ENCODE measurements around the gene UROC1.
A peak's percentile ranks its signal among the peaks of the same experiment; 100 is the strongest.

The UROC1 gene

GRCh38 chr3:126502656-126503055, 14.9 kb downstream of the UROC1 start:
- Mint-ChIP-seq H3K36me3 (ENCODE audit: low read depth) (no peaks in the 10 kb centered on the region), H3K27me3 (ENCODE audit: low read depth) (no peaks in the 10 kb centered on the region), H3K9me3 (no peaks in the 10 kb centered on the region), H3K4me1 (ENCODE audit: low read depth) (no peaks in the 10 kb centered on the region), H3K4me3 (no peak overlapping the region), H3K27ac (no peak overlapping the region)

GRCh38 chr3:126501736-126502135, 15.8 kb downstream of the UROC1 start:
- no peaks in the 10 kb centered on the region for H3K27me3 Mint-ChIP-seq (ENCODE audit: low read depth)
- peaks cover 5% of the 10 kb centered on the region for H3K4me1 Mint-ChIP-seq (ENCODE audit: low read depth)
- no peaks in the 10 kb centered on the region for H3K9me3 Mint-ChIP-seq
- no peak overlapping the region for H3K27ac Mint-ChIP-seq
- no peak overlapping the region for H3K4me3 Mint-ChIP-seq
- no peaks in the 10 kb centered on the region for H3K36me3 Mint-ChIP-seq (ENCODE audit: low read depth)

DNA sequence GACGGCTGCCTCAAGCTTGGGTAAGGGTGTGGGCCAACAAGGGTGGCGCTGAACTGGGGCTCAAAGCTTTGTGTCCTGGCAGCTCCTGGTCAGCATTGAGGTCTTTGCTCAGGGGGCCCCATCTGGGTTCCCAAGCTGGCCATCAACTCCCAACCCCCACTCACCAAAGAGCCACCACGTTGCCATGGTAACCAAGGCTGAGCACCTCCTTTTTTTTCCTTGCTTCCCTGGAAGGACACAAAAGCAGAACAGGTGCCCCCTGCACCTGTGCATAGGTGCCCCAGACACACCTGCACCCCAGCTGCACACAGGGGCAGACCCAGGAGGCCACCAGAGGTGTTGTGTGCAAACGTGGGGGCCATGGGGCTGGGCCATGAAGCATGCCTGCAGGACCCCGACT, 16.5 kb downstream of the UROC1 start:
- no peak overlapping the region for H3K4me3 Mint-ChIP-seq
- no peaks in the 10 kb centered on the region for H3K27me3 Mint-ChIP-seq (ENCODE audit: low read depth)
- peaks cover 5% of the 10 kb centered on the region for H3K4me1 Mint-ChIP-seq (ENCODE audit: low read depth)
- H3K9me3 Mint-ChIP-seq: no peaks in the 10 kb centered on the region
- H3K27ac Mint-ChIP-seq: no peak overlapping the region
- no peaks in the 10 kb centered on the region for H3K36me3 Mint-ChIP-seq (ENCODE audit: low read depth)

DNA sequence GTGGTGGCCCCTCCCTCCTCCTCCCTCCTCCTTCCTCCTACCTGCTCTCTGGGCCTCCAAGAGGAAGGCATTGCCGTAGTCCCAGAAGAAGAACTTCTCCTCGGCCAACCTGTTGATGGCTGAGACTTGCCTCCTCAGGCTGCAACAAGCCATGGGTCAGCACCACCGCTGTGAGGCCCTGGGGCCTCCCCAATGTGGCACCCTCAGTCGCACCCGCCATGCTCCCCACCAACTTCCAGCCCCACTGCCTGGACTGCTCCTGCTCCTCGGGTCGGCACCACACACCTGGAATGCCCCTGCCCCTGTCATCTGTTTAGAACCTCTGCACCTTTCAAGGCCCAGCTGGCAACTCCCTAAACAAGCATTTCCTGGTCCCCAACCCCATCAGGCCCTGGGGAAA, 17.6 kb downstream of the UROC1 start:
- Mint-ChIP-seq H3K27ac (no peak overlapping the region), H3K4me3 (no peak overlapping the region), H3K9me3 (no peaks in the 10 kb centered on the region), H3K36me3 (ENCODE audit: low read depth) (no peaks in the 10 kb centered on the region), H3K27me3 (ENCODE audit: low read depth) (no peaks in the 10 kb centered on the region), H3K4me1 (ENCODE audit: low read depth) (peaks cover 5% of the 10 kb centered on the region)

GRCh38 chr3:126499401-126499800, 18.2 kb downstream of the UROC1 start:
- Mint-ChIP-seq H3K4me3 (no peak overlapping the region), H3K36me3 (ENCODE audit: low read depth) (no peaks in the 10 kb centered on the region), H3K27ac (no peak overlapping the region), H3K9me3 (no peaks in the 10 kb centered on the region), H3K4me1 (ENCODE audit: low read depth) (peaks cover 5% of the 10 kb centered on the region), H3K27me3 (ENCODE audit: low read depth) (no peaks in the 10 kb centered on the region)

DNA sequence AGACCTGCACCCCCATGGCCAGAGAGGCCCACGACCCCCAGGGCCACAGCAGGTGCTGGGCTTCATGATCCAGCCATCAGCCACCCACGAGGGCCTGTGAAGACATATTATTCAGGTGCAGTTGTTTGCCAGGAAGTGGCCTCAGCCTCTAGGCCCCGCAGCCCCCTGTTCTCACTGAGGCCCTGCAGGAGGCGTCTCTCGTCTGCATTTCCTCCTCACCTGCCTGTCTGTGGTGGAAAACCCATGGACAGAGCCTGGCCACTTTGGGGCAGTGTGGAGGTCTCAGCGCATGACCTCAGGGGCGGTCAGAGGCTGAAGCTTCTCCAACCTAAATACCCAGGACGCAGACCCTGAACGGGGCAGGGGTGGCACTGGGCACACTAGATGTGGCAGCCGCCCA, 18.6 kb downstream of the UROC1 start:
- no peaks in the 10 kb centered on the region for H3K27me3 Mint-ChIP-seq (ENCODE audit: low read depth)
- no peaks in the 10 kb centered on the region for H3K36me3 Mint-ChIP-seq (ENCODE audit: low read depth)
- H3K4me1 Mint-ChIP-seq (ENCODE audit: low read depth): peaks cover 5% of the 10 kb centered on the region
- H3K9me3 Mint-ChIP-seq: no peaks in the 10 kb centered on the region
- no peak overlapping the region for H3K27ac Mint-ChIP-seq
- no peak overlapping the region for H3K4me3 Mint-ChIP-seq

- Mint-ChIP-seq H3K36me3 (ENCODE audit: low read depth) (no peaks in the 10 kb centered on the region), H3K27me3 (ENCODE audit: low read depth) (no peaks in the 10 kb centered on the region), H3K4me1 (ENCODE audit: low read depth) (peaks cover 5% of the 10 kb centered on the region), H3K9me3 (no peaks in the 10 kb centered on the region), H3K27ac (no peak overlapping the region), H3K4me3 (no peak overlapping the region)
Measured at GRCh38 chr3:126498461-126498860, 19.1 kb downstream of the UROC1 start.

GRCh38 chr3:126497956-126498355, 19.6 kb downstream of the UROC1 start:
- no peaks in the 10 kb centered on the region for H3K9me3 Mint-ChIP-seq
- no peak overlapping the region for H3K27ac Mint-ChIP-seq
- no peaks in the 10 kb centered on the region for H3K27me3 Mint-ChIP-seq (ENCODE audit: low read depth)
- peaks cover 5% of the 10 kb centered on the region for H3K4me1 Mint-ChIP-seq (ENCODE audit: low read depth)
- H3K36me3 Mint-ChIP-seq (ENCODE audit: low read depth): no peaks in the 10 kb centered on the region
- H3K4me3 Mint-ChIP-seq: no peak overlapping the region

DNA sequence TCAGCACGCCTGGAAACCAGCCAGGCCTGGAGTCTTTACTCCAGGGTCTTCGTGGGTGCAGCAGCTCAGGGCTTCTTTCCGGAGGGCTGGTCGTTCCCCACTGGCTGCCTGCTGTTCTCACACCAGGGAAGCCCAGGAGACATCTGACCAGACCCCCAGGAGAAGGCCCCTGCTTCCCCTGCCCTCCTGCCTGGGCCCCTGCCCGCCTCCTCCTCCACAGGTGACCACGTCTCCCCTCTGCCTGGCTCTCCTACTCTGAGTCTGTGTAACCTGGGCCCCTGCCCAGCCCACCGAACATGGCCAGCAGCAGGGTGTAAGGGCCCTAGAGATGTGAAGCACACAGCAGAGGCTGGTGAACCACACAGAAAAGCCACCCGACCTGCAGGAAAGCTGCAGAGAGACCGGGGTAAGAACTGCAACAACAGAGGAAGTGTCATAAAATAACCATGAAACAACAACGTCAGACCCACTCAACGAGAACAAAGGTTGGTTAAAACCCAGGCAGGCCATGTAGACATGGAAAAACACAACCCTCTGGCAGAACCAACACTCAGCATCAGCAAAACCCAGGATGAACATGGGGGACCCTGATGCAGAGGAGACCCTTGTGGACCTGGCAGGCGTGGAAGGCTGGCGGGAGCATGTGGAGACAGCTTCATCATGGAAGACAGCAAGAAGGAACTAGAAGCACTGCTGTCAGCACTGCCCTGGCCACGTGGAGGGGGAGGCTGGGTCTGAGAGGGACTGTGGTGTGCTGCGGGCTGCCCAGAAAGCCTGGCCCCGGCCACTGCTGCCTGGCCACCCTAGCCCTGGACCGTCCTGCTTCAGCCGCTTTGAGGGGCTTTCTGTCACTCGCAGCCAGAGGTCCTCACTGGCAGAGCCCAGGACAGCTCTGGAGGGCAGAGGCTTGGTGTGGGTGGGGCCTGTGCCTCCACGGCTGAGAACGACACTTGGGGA, 20.4 kb downstream of the UROC1 start:
- Mint-ChIP-seq H3K27me3 (ENCODE audit: low read depth) (no peaks in the 10 kb centered on the region), H3K4me3 (peak overlapping the region; percentile 4), H3K4me1 (ENCODE audit: low read depth) (peaks cover 5% of the 10 kb centered on the region), H3K27ac (peak overlapping the region; percentile 73), H3K36me3 (ENCODE audit: low read depth) (no peaks in the 10 kb centered on the region), H3K9me3 (no peaks in the 10 kb centered on the region)

GRCh38 chr3:126495786-126496185, 21.8 kb downstream of the UROC1 start:
- Mint-ChIP-seq H3K27ac (no peak overlapping the region), H3K9me3 (no peaks in the 10 kb centered on the region), H3K4me1 (ENCODE audit: low read depth) (peaks cover 5% of the 10 kb centered on the region), H3K27me3 (ENCODE audit: low read depth) (no peaks in the 10 kb centered on the region), H3K4me3 (no peak overlapping the region), H3K36me3 (ENCODE audit: low read depth) (no peaks in the 10 kb centered on the region)

- H3K27me3 Mint-ChIP-seq (ENCODE audit: low read depth): no peaks in the 10 kb centered on the region
- H3K27ac Mint-ChIP-seq: no peak overlapping the region
- H3K9me3 Mint-ChIP-seq: no peaks in the 10 kb centered on the region
- H3K4me1 Mint-ChIP-seq (ENCODE audit: low read depth): peaks cover 5% of the 10 kb centered on the region
- H3K4me3 Mint-ChIP-seq: no peak overlapping the region
- no peaks in the 10 kb centered on the region for H3K36me3 Mint-ChIP-seq (ENCODE audit: low read depth)
Measured at GRCh38 chr3:126494970-126495230, 22.7 kb downstream of the UROC1 start.

- Mint-ChIP-seq H3K9me3 (no peaks in the 10 kb centered on the region), H3K4me3 (no peak overlapping the region), H3K27me3 (ENCODE audit: low read depth) (no peaks in the 10 kb centered on the region), H3K36me3 (ENCODE audit: low read depth) (no peaks in the 10 kb centered on the region), H3K4me1 (ENCODE audit: low read depth) (peaks cover 5% of the 10 kb centered on the region), H3K27ac (no peak overlapping the region)
Measured at GRCh38 chr3:126494204-126494969, 23.2 kb downstream of the UROC1 start.

DNA sequence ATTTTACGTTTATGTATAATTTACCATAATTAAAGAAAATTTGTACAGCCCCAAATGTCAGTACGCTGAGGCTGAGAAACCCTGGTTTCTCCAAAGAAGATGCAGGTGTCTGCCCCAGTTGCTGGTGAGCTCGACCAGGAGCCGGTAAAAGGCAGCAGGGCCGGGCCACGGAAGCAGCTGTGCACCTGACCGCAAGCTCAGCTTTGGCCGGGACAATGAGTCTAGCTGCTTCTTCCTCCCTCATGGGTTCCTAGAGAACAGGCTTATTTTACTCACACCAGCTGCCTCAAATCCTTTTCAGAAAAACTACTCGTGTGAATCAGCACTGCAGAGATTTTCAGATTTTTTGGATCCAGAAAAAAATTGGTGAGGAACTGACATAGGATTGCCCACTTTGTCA, 23.8 kb downstream of the UROC1 start:
- Mint-ChIP-seq H3K4me1 (ENCODE audit: low read depth) (peaks cover 5% of the 10 kb centered on the region), H3K4me3 (no peak overlapping the region), H3K9me3 (no peaks in the 10 kb centered on the region), H3K36me3 (ENCODE audit: low read depth) (no peaks in the 10 kb centered on the region), H3K27ac (no peak overlapping the region), H3K27me3 (ENCODE audit: low read depth) (no peaks in the 10 kb centered on the region)

DNA sequence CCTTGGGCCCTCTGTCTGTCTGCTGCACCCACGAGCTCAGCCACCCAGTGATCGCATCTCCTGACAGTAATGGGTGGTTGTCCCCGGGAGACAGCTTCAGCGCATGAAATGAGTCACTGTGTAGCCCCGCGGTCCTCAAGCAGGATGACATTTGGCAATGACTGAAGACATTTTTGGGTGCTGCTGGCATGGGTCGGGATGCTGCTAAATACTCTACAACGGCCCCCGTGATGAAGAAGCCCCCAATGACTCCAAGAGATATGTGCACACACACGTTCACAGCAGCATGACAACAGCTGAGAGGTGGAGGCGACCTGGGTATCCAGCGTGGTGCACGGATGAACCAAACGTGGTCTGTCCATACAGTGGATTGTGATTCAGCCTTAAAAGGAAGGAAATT, 24.5 kb downstream of the UROC1 start:
- no peak overlapping the region for H3K4me3 Mint-ChIP-seq
- H3K4me1 Mint-ChIP-seq (ENCODE audit: low read depth): peaks cover 5% of the 10 kb centered on the region
- no peak overlapping the region for H3K27ac Mint-ChIP-seq
- H3K9me3 Mint-ChIP-seq: no peaks in the 10 kb centered on the region
- H3K36me3 Mint-ChIP-seq (ENCODE audit: low read depth): no peaks in the 10 kb centered on the region
- no peaks in the 10 kb centered on the region for H3K27me3 Mint-ChIP-seq (ENCODE audit: low read depth)

All from T-helper 1 cell treated with Interleukin-12 subunit alpha and Interleukin-12 subunit beta and Interleukin-4 antibody, amounts not matched to agents 30 μg/mL and 1 μg/mL, for 36 hours (primary cell).